ES-I3 (cell line): ENCODE data around the gene CCDC77.

Experiments used
- H3K36me3 ChIP-seq: 2 replicates; pipeline ENCODE4 v1.6.1; 2013; ENCODE audit warnings: mild to moderate bottlenecking, low read length, control low read depth, moderate library complexity; ENCODE audit not compliant: insufficient read depth
- H3K4me1 ChIP-seq: 2 replicates; pipeline ENCODE4 v1.6.1; 2013; ENCODE audit warnings: mild to moderate bottlenecking, control low read depth, low read length; ENCODE audit not compliant: insufficient read depth
- H3K9ac ChIP-seq: 2 replicates; pipeline ENCODE4 v1.6.1; 2013; ENCODE audit warnings: low read depth, mild to moderate bottlenecking, low read length, moderate library complexity
- H3K9me3 ChIP-seq: 2 replicates; pipeline ENCODE4 v1.6.1; 2013; ENCODE audit warnings: mild to moderate bottlenecking, low read length, moderate library complexity; ENCODE audit not compliant: control insufficient read depth, insufficient read depth

The CCDC77 gene

GRCh38 chr12:461425-461824, 60.0 kb downstream of the CCDC77 start:
- H3K9ac ChIP-seq: peak overlapping the region; percentile 62; the same call in 1 of the 2 replicates
- H3K36me3 ChIP-seq: no peaks in the 10 kb centered on the region
- H3K4me1 ChIP-seq: peaks cover 9% of the 10 kb centered on the region
- no peaks in the 10 kb centered on the region for H3K9me3 ChIP-seq

GRCh38 chr12:462936-463705, 61.7 kb downstream of the CCDC77 start:
- no peaks in the 10 kb centered on the region for H3K9me3 ChIP-seq
- H3K36me3 ChIP-seq: no peaks in the 10 kb centered on the region
- peaks cover 9% of the 10 kb centered on the region for H3K4me1 ChIP-seq
- no peak overlapping the region for H3K9ac ChIP-seq

GRCh38 chr12:464484-465267, 63.2 kb downstream of the CCDC77 start:
- H3K4me1 ChIP-seq: peaks cover 9% of the 10 kb centered on the region
- H3K9me3 ChIP-seq: no peaks in the 10 kb centered on the region
- H3K36me3 ChIP-seq: no peaks in the 10 kb centered on the region

GRCh38 chr12:466039-466438, 64.6 kb downstream of the CCDC77 start:
- Histone ChIP-seq H3K4me1 (peaks cover 9% of the 10 kb centered on the region), H3K36me3 (no peaks in the 10 kb centered on the region), H3K9me3 (no peaks in the 10 kb centered on the region), H3K9ac (no peak overlapping the region)

More at GRCh38 chr12:464484-465267, 63.2 kb downstream of the CCDC77 start:
- no peak overlapping the region for H3K9ac ChIP-seq

GRCh38 chr12:466762-467161, 65.3 kb downstream of the CCDC77 start:
- Histone ChIP-seq H3K9ac (no peak overlapping the region), H3K9me3 (no peaks in the 10 kb centered on the region)

GRCh38 chr12:467591-467990, 66.1 kb downstream of the CCDC77 start:
- H3K9ac ChIP-seq: no peak overlapping the region
- no peaks in the 10 kb centered on the region for H3K9me3 ChIP-seq
- H3K4me1 ChIP-seq: peaks cover 5% of the 10 kb centered on the region
- no peaks in the 10 kb centered on the region for H3K36me3 ChIP-seq

More at GRCh38 chr12:466762-467161, 65.3 kb downstream of the CCDC77 start:
- Histone ChIP-seq H3K4me1 (peaks cover 5% of the 10 kb centered on the region), H3K36me3 (no peaks in the 10 kb centered on the region)

GRCh38 chr12:468671-469389, 67.4 kb downstream of the CCDC77 start:
- H3K4me1 ChIP-seq: peaks cover 5% of the 10 kb centered on the region
- H3K36me3 ChIP-seq: no peaks in the 10 kb centered on the region
- H3K9me3 ChIP-seq: no peaks in the 10 kb centered on the region
- H3K9ac ChIP-seq: no peak overlapping the region

GRCh38 chr12:470133-470532, 68.7 kb downstream of the CCDC77 start:
- H3K36me3 ChIP-seq: no peaks in the 10 kb centered on the region
- no peak overlapping the region for H3K9ac ChIP-seq
- no peaks in the 10 kb centered on the region for H3K9me3 ChIP-seq
- H3K4me1 ChIP-seq: peaks cover 13% of the 10 kb centered on the region

GRCh38 chr12:473198-473597, 71.8 kb downstream of the CCDC77 start:
- Histone ChIP-seq H3K36me3 (no peaks in the 10 kb centered on the region), H3K9ac (no peak overlapping the region), H3K9me3 (no peaks in the 10 kb centered on the region), H3K4me1 (peaks cover 16% of the 10 kb centered on the region)

GRCh38 chr12:473863-474577, 72.6 kb downstream of the CCDC77 start:
- Histone ChIP-seq H3K9ac (no peak overlapping the region), H3K9me3 (no peaks in the 10 kb centered on the region), H3K36me3 (no peaks in the 10 kb centered on the region), H3K4me1 (peaks cover 16% of the 10 kb centered on the region)

GRCh38 chr12:475286-475685, 73.8 kb downstream of the CCDC77 start:
- no peaks in the 10 kb centered on the region for H3K36me3 ChIP-seq
- H3K9me3 ChIP-seq: no peaks in the 10 kb centered on the region
- H3K9ac ChIP-seq: no peak overlapping the region
- peaks cover 16% of the 10 kb centered on the region for H3K4me1 ChIP-seq

GRCh38 chr12:479161-479560, 77.7 kb downstream of the CCDC77 start:
- no peak overlapping the region for H3K9ac ChIP-seq
- no peaks in the 10 kb centered on the region for H3K9me3 ChIP-seq
- H3K36me3 ChIP-seq: no peaks in the 10 kb centered on the region
- peaks cover 15% of the 10 kb centered on the region for H3K4me1 ChIP-seq

GRCh38 chr12:480831-481816, 79.7 kb downstream of the CCDC77 start:
- H3K4me1 ChIP-seq: peaks cover 7% of the 10 kb centered on the region; the same call in 1 of the 2 replicates
- no peaks in the 10 kb centered on the region for H3K36me3 ChIP-seq
- no peak overlapping the region for H3K9ac ChIP-seq
- no peaks in the 10 kb centered on the region for H3K9me3 ChIP-seq
